LNCaP clone FGC (cell line): Measurements from ENCODE around the gene CASP5.
A peak's percentile ranks its signal among the peaks of the same experiment; 100 is the strongest.
"Not testable (repeated sequence)": the region's sequence is repeated elsewhere in the genome, so short reads cannot be mapped to it uniquely, and the experiment has no call there.

ENCODE experiments used
- DNase-seq: peaks from one replicate; pipeline ENCODE4 v3.0.0-alpha.2; 2011; ENCODE audit warnings: low read depth
- H3K4me3 ChIP-seq: 2 replicates; pipeline ENCODE4 v1.5.1; 2011; ENCODE audit warnings: mild to moderate bottlenecking, low read depth, low read length, control low read depth
- TF ChIP-seq, protein P1 (sequence below): IDR thresholded peaks from 2 replicates; pipeline ENCODE4 v1.5.1; 2012; ENCODE audit warnings: mild to moderate bottlenecking; ENCODE audit not compliant: control insufficient read depth, insufficient read depth; ENCODE audit errors: extremely low read depth

Gene CASP5

DNA sequence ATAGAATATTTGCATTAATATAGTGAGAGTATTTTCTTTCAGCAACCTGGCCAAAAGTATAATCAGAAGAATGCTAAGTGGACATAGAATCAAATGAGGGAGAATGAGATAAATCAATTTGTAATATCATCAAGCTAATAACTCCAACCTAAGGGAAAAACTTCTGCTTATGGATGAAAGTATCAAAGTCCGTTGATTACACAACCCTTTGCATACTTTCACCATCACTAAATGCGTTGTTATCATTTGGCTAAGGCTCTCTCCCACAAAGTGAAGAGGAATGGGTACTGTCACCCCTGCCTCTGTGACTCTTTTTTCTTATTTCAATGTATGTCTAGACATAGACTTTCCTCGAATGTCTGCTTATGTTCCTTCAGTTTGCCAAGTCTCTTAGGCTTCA, 38.2 kb downstream of the CASP5 start:
- TF ChIP-seq, protein P1, sequence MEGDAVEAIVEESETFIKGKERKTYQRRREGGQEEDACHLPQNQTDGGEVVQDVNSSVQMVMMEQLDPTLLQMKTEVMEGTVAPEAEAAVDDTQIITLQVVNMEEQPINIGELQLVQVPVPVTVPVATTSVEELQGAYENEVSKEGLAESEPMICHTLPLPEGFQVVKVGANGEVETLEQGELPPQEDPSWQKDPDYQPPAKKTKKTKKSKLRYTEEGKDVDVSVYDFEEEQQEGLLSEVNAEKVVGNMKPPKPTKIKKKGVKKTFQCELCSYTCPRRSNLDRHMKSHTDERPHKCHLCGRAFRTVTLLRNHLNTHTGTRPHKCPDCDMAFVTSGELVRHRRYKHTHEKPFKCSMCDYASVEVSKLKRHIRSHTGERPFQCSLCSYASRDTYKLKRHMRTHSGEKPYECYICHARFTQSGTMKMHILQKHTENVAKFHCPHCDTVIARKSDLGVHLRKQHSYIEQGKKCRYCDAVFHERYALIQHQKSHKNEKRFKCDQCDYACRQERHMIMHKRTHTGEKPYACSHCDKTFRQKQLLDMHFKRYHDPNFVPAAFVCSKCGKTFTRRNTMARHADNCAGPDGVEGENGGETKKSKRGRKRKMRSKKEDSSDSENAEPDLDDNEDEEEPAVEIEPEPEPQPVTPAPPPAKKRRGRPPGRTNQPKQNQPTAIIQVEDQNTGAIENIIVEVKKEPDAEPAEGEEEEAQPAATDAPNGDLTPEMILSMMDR: no peak
- no peak overlapping the region for H3K4me3 ChIP-seq
- no peak for DNase-seq

DNA sequence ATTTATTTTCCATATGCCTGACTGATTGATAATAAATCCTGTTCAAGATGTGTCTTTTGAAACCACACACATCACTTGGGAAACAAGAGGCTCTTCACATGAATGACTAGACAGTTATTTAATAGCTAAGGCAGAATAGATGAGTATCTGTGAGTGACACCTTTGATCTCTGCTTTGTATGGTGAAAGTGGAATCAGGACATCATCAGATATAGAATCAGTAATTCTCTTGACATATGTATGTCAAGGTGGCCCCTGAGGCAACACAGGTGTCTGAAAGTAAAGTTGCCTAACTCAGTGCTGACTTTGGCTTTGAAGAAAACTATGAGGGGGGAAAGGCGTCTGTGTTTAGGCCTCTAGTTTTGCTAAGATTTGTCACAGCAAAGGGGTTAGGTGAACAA, 43.1 kb downstream of the CASP5 start:
- DNase-seq: no peak
- H3K4me3 ChIP-seq: no peak overlapping the region
- TF ChIP-seq, protein P1: no peak

DNA sequence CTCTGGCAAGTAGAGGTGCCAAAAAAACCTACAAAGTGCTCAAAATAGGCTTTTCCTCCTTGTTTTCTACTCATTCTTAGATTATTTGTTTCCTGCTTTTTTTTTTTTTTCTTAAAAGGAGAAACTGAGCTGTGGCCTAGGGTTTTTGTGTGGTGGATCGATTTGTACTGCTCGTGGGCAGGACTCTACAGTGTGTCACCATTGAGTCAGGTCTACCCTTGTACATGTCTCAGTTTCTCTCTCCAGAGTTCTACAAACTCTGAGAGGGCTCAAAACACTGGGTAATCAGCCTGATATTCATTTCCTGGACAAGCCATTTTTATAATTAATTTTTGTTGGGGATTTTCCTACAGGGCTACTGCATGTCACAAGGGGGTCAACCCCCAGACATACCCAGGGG, 49.4 kb downstream of the CASP5 start:
- TF ChIP-seq, protein P1: no peak
- DNase-seq: no peak
- H3K4me3 ChIP-seq: no peak overlapping the region

DNA sequence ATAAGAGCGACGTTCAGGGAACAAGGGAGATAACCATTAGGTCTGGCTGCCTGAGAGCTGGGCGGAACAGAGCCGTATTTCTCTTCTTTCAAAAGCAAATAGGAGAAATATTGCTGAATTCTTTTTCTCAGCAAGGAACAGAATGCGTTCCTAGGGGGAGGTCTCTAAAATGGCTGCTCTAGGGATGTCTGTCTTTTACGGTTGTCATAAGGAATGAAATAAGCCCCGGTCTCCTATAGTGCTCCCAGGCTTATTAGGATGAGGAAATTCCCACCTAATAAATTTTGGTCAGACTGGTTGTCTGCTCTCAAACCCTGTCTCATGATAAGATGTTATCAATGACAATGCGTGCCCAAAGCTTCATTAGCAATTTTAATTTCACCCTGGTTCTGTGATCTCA, 50.0 kb downstream of the CASP5 start:
- not testable (repeated sequence) for DNase-seq

DNA sequence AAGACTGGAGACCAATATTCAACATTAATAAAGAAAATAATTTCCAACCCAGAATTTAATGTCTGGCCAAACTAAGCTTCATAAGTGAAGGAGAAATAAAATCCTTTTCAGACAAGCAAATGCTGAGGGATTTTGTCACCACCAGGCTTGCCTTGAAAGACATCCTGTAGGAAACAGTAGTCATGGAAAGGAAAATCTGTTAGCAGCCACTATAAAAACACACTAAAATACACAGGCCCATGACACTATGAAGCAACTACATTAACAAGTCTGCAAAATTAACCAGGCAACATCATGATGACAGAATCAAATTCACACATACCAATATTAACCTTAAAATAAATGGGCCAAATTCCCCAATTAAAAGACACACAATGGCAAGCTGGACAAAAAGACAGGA, 52.2 kb downstream of the CASP5 start:
- TF ChIP-seq, protein P1: no peak
- H3K4me3 ChIP-seq: no peak overlapping the region
- DNase-seq: no peak

More for the DNA sequence above, 50.0 kb downstream of the CASP5 start:
- not testable (repeated sequence) for H3K4me3 ChIP-seq

DNA sequence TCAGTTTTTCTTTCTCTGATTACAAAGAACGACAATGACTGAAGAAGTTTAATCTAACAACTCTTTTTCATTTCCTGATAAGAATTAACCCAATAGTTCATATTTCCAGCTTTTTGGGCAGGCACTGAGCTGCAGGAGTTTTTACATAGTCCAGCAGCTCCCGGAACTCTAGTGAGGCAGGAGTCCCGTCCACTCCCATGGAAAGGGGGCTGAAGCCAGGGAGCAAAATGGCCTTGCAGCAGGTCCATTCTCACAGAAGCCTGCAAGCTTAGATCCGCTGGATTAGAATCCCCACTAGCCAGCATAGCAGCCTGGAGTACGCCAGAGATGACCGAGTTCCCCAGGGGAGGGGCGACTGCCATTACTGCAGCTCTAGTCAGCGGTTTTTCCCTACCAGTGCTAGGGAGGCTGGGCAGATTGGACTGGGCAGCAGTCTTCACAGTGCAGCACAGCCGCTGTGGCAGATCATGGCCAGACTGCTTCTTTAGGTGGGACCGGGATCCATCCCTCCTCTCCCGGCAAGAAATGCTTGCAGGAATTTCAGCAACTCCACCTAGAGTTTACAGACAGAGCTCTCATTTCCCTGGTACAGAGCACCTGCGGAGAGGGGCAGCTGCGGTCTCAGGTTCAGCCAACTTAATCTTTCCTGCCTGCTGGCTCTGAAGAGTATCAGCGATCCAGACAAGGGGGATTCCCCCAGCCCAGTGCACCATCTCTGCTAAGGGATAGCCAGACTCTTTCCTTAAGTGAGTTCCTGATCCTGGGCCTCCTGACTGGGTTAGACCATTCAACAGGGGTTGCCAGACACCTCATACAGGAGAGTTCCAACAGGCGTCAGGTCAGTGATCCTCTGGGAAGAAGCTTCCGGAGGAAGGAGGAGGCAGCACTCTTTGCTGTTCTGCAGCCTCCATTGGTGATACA, 53.9 kb downstream of the CASP5 start:
- H3K4me3 ChIP-seq: peak overlapping the region; percentile 61
- TF ChIP-seq, protein P1: no peak
- no peak for DNase-seq

DNA sequence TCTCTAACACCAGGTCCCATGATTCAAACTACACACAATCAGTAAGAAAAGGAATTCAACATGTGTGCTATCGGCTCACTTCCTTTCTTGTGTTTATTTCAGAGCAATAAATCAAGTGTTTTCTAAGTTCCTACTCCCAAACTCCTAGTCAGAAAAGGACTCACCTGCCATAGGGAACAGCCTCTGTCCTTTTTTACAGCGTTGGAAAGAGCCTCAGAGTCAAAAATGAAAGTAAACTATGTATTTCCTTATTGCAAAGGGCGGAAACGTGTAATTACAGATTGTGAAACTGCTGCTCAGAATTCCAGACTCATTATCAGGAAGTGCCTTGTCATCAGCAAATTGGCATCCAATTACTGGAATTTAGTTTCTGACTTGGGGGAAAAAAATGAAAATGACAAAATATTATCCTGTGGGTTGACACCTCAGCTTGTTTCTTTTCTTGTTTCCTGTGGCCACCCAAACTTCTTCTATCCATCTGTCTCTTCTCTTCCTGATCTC, 54.6 kb downstream of the CASP5 start, which contains the start of gene CASP4:
Gene CASP4 (minus strand): TSS at position 220 of the 501 bp plus-strand sequence. CDS start 49 bp downstream, at position 171.
- peak within 1 kb of the TSS; percentile 61 for H3K4me3 ChIP-seq
- TF ChIP-seq, protein P1: no peak
- DNase-seq: peak; percentile 31
